SIG-M5 (cell line): Measurements from ENCODE around the gene CNRIP1.

Experiments used
- DNase-seq: peaks from one replicate; lab custom pipeline; 2025; lab: John Stamatoyannopoulos, UW

Gene CNRIP1

DNA sequence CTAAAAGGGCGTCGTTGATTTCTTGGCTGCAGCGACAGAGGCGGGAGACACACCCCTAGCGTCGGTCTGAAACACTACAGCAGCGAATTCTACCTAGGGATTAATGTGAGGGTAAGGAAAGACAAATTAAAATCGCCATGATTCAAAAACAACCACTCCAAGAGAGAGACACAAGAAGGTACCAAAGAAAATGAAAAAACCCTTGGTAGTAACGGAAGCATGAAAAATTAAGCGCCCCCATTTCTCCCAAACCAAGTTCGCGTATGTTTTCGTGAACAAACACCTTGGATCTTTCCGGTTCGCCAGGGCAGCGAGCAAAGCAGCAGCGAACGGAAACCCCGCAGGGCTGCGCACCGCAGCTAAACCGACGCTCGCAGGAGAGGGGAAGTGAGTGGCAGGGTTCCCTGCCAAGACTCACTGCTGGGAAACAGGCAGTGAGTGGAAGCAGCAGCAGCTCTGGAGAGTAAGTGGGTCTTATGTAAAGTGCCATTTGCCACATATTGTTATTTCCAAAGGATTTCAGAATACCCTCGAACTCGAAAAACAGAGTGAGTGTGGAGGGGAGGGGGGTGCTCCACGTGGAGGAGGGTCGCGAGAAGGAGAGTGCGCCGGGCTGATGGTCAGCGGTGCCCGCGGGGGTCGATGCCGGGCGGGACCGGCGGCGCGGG, 68.4 kb downstream of the CNRIP1 start:
- DNase-seq, result peak; percentile 49

DNA sequence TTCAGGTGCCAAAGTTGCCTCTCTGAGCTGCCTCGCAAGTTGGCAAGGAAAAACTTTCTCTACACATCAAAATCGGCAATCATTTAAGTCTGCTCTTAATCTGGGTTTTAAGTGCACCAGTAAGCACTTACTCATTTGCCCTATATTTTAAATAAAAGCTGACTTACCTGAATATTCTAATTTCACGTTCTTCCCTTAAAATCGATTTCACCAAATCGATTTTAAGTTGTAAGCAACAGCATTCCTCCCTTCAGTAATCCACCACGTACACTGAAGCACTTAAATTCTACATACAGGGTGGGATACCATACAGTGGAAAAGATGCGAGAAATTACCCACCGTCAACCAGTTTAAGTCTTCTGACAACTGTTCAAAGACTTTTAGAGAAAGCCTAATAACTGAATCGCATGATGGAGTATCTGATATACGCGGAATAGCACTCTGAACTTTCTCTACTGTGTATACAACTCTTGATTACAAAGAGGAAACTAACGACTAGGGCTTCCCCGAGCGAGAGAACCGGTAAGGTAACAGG, 69.0 kb downstream of the CNRIP1 start:
- DNase-seq, result no peak

DNA sequence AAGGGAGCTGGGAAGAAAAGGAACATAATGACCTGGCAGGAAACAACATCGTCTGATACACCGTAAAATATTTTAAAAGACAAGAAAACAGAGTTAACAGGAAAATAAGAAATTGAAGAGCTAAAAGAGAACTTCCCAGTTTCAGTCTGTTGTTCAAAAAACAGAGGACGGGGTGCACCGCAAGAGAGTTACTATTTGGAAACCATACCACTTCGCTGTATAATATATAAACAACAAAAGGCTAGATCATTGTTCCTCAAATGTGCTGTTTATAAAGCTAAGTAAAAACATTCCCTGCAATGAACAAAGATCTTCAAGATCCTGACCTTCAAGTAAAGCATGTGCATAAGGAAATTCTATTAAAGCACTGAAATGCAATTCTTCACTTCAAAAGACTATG, 69.6 kb downstream of the CNRIP1 start:
- no peak for DNase-seq

DNA sequence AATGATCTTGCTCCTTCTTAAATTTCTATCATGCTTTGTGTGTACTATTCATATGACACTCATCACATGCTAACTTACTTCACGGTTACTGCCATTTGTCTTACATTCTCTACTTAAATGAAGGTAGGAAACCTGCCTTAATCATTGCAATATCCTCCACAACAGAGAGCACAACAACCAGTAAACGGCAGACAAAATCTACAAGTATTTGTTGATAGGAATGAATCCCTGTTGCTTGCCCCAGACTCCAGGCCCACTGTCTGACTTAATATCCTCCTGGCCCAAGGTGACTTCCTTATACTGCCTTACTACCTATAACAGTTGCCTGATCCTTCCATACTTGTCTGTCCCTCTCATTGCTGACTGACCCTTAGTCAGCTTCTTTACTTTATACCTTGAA, 70.9 kb downstream of the CNRIP1 start:
- no peak for DNase-seq

DNA sequence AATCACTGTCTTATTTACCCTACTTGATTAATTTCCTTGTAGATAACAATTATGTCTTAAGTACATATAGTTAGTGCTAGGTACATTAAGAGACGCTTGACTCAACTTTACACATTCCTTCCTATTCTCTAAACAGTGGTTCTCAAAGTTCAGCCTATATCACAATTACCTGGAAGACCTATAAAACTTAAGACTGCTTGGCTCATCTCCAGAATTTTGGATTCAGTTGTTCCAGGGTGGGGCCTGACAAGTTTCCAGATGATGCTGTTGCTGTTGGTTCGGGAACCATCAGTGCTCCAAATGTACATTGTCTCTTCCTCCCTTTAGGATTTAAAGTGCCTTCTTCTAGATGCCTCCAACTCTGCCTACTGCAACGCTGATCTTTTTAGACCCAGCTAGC, 71.4 kb downstream of the CNRIP1 start:
- DNase-seq, result no peak

DNA sequence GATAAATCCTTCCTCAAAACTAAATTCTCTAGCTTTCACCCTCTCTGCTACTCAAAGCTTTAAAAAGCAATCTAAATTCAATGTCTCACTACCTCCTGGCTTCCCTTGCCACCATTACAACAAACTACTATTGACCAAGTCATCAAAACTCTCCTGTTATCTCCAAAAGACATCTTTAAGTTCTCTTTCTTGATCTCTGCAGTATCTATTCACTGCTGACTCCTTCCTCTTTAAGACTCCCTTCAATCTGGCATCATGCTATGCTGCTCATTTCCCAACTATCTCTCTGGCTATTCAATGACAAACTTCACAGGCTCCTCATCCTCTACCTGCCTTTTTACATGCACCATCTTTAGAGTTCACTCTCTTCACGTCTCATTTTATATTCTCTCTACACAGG, 73.4 kb downstream of the CNRIP1 start:
- DNase-seq, result peak; percentile 23

DNA sequence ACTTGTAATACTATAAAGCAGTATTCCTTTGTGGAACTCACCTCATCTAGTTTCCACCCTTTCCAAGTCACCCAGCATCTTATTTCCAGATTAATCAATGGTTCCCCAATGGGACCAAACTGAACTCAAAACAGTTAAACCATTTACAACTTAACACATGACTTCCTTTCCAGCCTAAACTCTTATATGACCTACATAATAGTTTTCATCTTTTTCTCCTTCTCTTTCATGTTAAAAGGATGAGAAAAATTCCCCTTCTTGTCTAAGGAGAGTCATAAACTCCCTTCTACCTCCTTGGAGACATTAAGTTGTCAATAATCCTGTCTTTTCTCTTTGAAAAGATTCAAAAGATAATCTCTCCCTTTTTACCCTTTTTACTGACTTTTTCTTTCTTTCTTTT, 74.1 kb downstream of the CNRIP1 start:
- no peak for DNase-seq

DNA sequence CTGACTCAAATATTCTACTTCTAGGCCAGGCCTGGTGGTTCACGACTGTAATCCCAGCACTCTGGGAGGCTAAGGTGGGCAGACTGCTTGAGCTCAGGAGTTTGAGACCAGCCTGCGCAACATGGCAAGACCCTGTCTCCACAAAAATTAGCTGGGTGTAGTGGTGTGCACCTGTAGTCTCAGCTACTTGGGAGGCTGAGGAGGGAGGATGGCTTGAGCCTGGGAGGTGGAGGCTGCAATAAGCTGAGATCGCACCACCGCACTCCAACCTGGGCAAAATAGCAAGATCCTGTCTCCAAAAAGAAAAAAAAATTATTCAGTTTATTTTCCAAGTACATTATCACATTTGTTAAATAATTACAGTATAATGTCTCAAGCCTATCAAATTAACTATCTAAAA, 74.7 kb downstream of the CNRIP1 start:
- no peak for DNase-seq

DNA sequence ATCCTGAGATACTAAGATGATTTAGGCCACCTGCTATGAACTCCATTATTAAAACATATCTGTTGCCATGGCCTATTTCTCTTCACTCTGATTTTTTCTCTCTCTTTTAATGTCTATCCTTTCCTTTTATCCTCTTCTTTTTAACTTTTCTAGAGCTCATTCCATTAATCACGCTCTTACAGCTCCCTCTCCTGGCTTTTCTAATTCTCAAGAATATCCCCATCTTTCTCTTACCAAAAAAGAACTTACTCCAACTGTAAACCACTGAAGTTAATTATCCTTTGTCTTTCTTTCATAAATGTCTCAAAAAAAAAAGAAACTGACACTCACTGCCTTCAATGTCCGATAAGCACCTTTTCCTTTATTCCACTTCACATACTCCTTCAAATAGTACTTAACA, 75.3 kb downstream of the CNRIP1 start:
- no peak for DNase-seq
